ENCODE data around the gene WDFY4.

Gene WDFY4

DNA sequence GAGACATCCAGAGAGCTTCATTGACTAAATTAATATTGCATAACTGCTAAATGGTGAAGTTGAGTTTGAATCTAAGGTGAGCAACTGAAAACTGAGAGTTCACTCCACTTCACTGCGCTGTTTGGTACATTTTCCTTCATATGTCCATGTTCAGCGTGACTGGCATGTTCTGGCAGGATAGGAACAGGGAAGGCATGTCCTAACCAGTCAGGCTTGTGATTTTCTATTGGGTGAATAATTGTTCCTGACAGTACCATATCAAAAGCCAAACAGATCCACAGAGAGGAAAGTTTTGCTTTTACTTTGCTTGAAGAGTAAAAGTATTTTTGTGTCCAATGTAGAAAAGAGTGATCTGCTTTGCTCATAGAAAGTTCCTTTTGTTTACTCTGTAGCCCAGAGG is 53.2 kb downstream of the WDFY4 start:
- TF ChIP-seq, protein P1, sequence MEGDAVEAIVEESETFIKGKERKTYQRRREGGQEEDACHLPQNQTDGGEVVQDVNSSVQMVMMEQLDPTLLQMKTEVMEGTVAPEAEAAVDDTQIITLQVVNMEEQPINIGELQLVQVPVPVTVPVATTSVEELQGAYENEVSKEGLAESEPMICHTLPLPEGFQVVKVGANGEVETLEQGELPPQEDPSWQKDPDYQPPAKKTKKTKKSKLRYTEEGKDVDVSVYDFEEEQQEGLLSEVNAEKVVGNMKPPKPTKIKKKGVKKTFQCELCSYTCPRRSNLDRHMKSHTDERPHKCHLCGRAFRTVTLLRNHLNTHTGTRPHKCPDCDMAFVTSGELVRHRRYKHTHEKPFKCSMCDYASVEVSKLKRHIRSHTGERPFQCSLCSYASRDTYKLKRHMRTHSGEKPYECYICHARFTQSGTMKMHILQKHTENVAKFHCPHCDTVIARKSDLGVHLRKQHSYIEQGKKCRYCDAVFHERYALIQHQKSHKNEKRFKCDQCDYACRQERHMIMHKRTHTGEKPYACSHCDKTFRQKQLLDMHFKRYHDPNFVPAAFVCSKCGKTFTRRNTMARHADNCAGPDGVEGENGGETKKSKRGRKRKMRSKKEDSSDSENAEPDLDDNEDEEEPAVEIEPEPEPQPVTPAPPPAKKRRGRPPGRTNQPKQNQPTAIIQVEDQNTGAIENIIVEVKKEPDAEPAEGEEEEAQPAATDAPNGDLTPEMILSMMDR (IDR thresholded peaks at IDR 0.05): no peak

DNA sequence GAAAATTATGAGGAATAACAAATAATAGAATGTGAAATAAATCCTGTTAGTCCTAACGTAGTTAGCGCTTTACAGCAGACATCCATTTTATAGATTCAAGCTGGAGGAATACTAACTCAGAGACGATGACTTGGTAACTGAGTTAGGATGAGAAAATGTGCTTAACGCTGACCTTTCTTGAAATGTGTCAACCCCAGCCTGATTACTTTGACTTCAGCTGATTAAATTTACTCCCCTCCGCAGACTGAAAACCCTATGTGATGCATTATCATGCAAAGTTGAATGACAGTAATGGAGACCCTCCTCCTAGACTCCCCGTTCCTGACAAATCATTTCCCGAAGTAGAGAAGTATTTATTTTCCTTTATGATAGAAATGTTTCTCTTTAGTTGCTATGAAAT is 54.5 kb downstream of the WDFY4 start:
- TF ChIP-seq, protein P1 (IDR thresholded peaks at IDR 0.05): no peak

DNA sequence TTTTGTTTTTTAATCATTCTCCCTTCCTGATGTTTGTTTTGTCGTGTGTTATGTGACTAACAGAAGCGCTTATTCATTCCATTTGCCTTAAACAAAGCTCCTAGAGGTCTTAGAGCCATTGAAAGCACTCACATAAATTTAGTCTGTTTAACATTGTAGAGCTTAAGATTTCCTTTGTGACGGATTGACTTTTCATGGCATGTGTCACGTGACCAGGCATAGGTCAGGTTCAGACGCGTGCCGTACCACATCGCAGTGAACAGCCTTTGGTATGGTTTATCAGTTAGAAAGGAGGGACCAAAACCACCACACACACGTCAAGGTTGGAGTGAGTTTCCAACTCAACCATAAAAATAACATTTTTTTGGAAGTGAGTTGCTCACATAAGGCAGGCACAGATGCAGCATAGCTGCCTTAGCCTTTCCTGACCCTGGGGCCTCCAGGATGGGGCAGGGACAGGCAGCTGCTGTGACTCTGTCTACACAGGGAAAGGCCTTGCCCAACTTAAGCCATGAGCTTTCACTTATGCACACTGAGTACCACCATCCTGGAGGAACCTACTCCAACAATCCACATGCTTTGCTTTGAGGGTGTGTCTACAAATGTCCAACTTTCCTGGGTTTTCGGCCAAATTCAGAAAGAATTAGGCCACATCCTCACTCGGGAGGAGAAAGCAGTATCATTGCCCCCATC is 55.5 kb downstream of the WDFY4 start:
- TF ChIP-seq, protein P1 (IDR thresholded peaks at IDR 0.05): no peak

DNA sequence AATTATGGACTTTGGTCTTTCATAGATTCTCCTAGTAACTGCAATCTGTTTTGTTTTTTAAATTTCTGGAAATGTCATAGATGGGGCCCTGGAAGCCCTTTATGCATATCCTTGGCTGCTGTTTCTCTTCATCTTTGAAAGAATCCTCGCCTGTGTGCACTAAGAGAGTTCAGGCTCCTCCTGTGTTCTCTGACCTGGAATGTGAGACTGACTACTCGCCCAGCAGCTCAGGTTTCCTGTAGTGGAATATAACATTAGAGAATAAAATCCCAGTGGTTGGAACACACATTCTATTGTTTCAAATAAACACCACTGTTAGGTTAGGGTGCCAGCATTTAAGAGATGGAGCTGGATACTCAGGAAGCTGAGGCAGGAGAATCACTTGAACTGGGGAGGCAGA is 56.3 kb downstream of the WDFY4 start:
- TF ChIP-seq, protein P1 (IDR thresholded peaks at IDR 0.05): no peak

DNA sequence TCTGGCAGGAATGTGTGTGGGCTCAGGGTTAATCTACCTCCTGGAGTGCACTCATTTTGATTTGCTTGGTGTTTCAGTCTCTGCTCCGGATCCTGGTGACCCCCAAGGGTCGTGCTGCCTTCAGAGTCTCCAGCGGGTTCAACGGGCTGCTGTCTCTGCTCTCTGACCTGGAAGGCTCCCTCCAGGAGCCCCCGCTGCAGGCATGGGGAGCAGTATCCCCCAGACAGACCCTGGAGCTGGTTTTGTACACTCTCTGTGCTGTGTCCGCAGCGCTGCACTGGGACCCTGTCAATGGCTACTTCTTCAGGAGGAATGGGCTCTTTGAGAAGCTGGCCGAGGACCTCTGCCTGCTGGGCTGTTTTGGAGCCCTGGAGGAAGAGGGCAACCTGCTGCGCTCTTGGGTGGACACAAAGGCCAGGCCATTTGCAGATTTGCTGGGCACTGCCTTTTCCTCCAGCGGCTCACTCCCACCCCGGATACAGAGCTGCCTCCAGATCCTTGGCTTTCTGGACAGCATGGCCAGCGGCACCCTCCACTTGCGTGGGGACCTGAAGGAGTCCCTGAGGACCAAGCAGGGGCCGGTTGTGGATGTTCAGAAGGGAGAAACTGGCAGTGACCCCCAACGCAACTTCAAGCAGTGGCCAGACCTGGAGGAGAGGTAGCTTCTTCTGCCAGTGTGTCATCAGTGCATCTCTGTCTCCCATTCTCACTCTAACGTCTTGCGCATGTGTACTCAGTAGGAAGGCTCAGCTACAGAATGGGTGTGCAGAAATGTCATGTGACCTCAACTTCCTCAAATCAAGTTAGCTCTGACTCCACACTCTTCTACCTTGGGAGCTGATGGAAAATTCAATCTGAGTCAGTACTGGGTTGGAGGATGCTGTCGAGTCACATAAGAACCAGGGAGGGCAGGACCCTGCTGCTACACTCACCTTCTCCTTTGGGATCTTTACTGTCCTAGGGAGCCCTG is 58.5 kb downstream of the WDFY4 start:
- TF ChIP-seq, protein P1 (IDR thresholded peaks at IDR 0.05): no peak

DNA sequence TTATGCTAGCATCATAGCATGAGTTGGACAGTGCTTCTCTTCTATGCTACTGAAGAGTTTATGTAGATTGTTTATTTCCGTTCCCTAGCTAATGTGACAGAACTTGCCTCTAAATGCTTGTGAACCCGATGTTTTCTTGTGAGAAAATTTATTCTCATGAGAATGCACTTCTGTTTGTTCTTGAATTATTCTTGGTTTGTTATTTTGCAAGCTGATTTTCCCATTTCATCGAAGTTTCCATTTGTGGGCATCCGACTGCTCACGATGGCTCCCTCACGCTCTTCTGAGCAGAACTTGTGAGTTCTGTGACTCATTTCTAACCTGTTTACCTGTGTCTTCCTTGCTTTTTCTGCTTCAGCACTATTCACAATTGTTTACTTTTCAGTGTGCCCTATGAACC is 59.9 kb downstream of the WDFY4 start:
- TF ChIP-seq, protein P1 (IDR thresholded peaks at IDR 0.05): no peak

DNA sequence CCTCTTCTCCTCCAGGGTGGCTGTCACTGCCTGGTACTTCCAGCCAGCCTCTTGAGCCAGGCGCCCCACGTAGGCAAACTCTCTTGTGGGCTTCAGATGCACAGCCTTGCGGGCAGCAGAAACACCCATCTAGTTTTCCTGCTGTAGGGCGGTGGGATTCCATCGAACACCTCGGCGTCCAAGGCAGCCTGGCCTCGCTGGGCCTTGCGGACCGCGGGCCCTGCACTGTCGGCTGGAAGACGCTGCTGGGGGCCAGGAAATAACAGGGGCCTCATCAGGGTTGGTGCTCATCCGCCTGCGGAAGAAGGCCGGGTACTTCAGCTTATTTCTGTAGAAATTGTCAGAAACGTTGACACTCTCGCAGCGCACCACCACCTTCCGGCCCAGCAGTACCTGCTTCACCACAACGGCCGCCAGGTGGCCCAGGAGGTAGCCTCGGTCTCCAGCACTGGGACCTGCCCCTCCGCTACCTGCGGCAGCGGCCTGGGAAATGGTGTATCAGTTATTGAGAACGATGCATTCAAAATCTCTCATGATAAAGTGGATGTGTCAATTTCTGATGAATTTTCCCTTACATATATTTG is 61.1 kb downstream of the WDFY4 start:
- TF ChIP-seq, protein P1 (IDR thresholded peaks at IDR 0.05): peak; percentile 14; the same call in 1 of the 2 replicates

All from LNCAP (cell line).